ENCODE data around the gene LRRC49.
"Not testable (repeated sequence)": the region's sequence is repeated elsewhere in the genome, so short reads cannot be mapped to it uniquely, and the experiment has no call there.

LRRC49 gene

GRCh38 chr15:70892002-70892911 is at the start of gene LRRC49, which contains the start of gene THAP10:
TSS of gene LRRC49 (plus strand) at chr15:70892826. CDS start at chr15:70892895, 69 bp downstream.
TSS of gene THAP10 (minus strand) at chr15:70892433. CDS start at chr15:70892272, 161 bp downstream.
- in situ Hi-C loops (cut with MboI; ENCODE audit: low sequenced_read_pairs), result no loop called here

- in situ Hi-C loops (cut with MboI; ENCODE audit: low sequenced_read_pairs), result no loop called here
Observed at GRCh38 chr15:70845602-70846360, 46.8 kb upstream of the LRRC49 start.

- in situ Hi-C loops (cut with MboI; ENCODE audit: low sequenced_read_pairs), result no loop called here
Observed at GRCh38 chr15:70851889-70852288, 40.7 kb upstream of the LRRC49 start.

GRCh38 chr15:70852501-70853317 is 39.9 kb upstream of the LRRC49 start:
- in situ Hi-C loops (cut with MboI; ENCODE audit: low sequenced_read_pairs), result no loop called here

GRCh38 chr15:70853318-70853972 is 39.2 kb upstream of the LRRC49 start:
- in situ Hi-C loops (cut with MboI; ENCODE audit: low sequenced_read_pairs), result no loop called here

GRCh38 chr15:70853973-70854665 is 38.5 kb upstream of the LRRC49 start, which contains the start of gene LARP6:
TSS of gene LARP6 (minus strand) at chr15:70854157. CDS start at chr15:70854088, 69 bp downstream.
- in situ Hi-C loops (cut with MboI; ENCODE audit: low sequenced_read_pairs), result no loop called here

- in situ Hi-C loops (cut with MboI; ENCODE audit: low sequenced_read_pairs), result no loop called here
Observed at GRCh38 chr15:70854666-70854976, 38.0 kb upstream of the LRRC49 start.

- in situ Hi-C loops (cut with MboI; ENCODE audit: low sequenced_read_pairs), result no loop called here
Observed at GRCh38 chr15:70855764-70856163, 36.9 kb upstream of the LRRC49 start.

- in situ Hi-C loops (cut with MboI; ENCODE audit: low sequenced_read_pairs), result no loop called here
Observed at GRCh38 chr15:70856177-70856883, 36.3 kb upstream of the LRRC49 start.

GRCh38 chr15:70856884-70857561 is 35.6 kb upstream of the LRRC49 start:
- in situ Hi-C loops (cut with MboI; ENCODE audit: low sequenced_read_pairs), result no loop called here

- in situ Hi-C loops (cut with MboI; ENCODE audit: low sequenced_read_pairs), result no loop called here
Observed at GRCh38 chr15:70857562-70858285, 34.9 kb upstream of the LRRC49 start.

GRCh38 chr15:70858614-70859321 is 33.9 kb upstream of the LRRC49 start:
- in situ Hi-C loops (cut with MboI; ENCODE audit: low sequenced_read_pairs), result not testable (repeated sequence)

- in situ Hi-C loops (cut with MboI; ENCODE audit: low sequenced_read_pairs), result no loop called here
Observed at GRCh38 chr15:70859322-70859908, 33.2 kb upstream of the LRRC49 start.

- in situ Hi-C loops (cut with MboI; ENCODE audit: low sequenced_read_pairs), result no loop called here
Observed at GRCh38 chr15:70859998-70860397, 32.6 kb upstream of the LRRC49 start.

GRCh38 chr15:70863450-70864218 is 29.0 kb upstream of the LRRC49 start:
- in situ Hi-C loops (cut with MboI; ENCODE audit: low sequenced_read_pairs), result no loop called here

- in situ Hi-C loops (cut with MboI; ENCODE audit: low sequenced_read_pairs), result no loop called here
Observed at GRCh38 chr15:70866982-70867641, 25.5 kb upstream of the LRRC49 start.

Measured in HL-60/S4 treated with phorbol 12-myristate 13-acetate at 8.2 ng/mL for 4 days and 3 days (cell line).